GM12878 (cell line): Measurements from ENCODE around the gene PRRC1. TPM values are rescaled to one million over a fixed set of nuclear protein-coding genes. Genes with fewer than 3 reads are reported as not detected.
A peak's percentile ranks its signal among the peaks of the same experiment; 100 is the strongest.

Experiments used
- ETV6 ChIP-seq, 2 experiments: fragments of 450-650 bp in 1 of 2; IDR thresholded peaks in 1 of 2; conservative IDR thresholded peaks in 1 of 2; 2 replicates each; pipeline ENCODE4 v1.6.1; 2014; ENCODE audit warnings: antibody characterized with exemption in 1 of 2, borderline replicate concordance in 1 of 2, low read depth in 1 of 2, mild to moderate bottlenecking in 1 of 2, moderate library complexity in 1 of 2
- FOXK2 ChIP-seq: fragments of 450-650 bp; IDR thresholded peaks from 2 replicates; pipeline ENCODE4 v1.6.1; 2017; ENCODE audit warnings: mild to moderate bottlenecking, moderate library complexity
- GATAD2B ChIP-seq: fragments of 450-650 bp; conservative IDR thresholded peaks from 2 replicates; pipeline ENCODE4 v1.6.1; 2017; ENCODE audit warnings: low read depth, mild to moderate bottlenecking, moderate library complexity
- LARP7 ChIP-seq: fragments of 450-650 bp; IDR thresholded peaks from 2 replicates; pipeline ENCODE4 v1.6.1; 2017; ENCODE audit warnings: mild to moderate bottlenecking
- MYB ChIP-seq: fragments of 150-350 bp; IDR thresholded peaks from 2 replicates; pipeline ENCODE4 v1.6.1; 2014; ENCODE audit warnings: mild to moderate bottlenecking, low read depth, low read length, borderline replicate concordance
- NFXL1 ChIP-seq: fragments of 450-650 bp; IDR thresholded peaks from 2 replicates; pipeline ENCODE4 v1.6.1; 2017; ENCODE audit warnings: antibody characterized with exemption, mild to moderate bottlenecking, borderline replicate concordance
- RCOR1 ChIP-seq: conservative IDR thresholded peaks from 2 replicates; pipeline ENCODE4 v1.6.1; 2012; ENCODE audit warnings: low read depth, low read length, improper control_type of control experiment
- SKIL ChIP-seq: fragments of 450-650 bp; IDR thresholded peaks from 2 replicates; pipeline ENCODE4 v1.6.1; 2017; ENCODE audit warnings: mild to moderate bottlenecking, low read depth, inconsistent platforms; ENCODE audit not compliant: poor library complexity, severe bottlenecking
- SMAD1 ChIP-seq: fragments of 450-650 bp; IDR thresholded peaks from 2 replicates; pipeline ENCODE4 v1.6.1; 2018; ENCODE audit warnings: mild to moderate bottlenecking, low read depth; ENCODE audit not compliant: partially characterized antibody
- STAT3 ChIP-seq: IDR thresholded peaks from 2 replicates; pipeline ENCODE4 v1.6.1; 2011; ENCODE audit warnings: low read depth, low read length, improper control_type of control experiment
- ZNF687 ChIP-seq: fragments of 450-650 bp; IDR thresholded peaks from 2 replicates; pipeline ENCODE4 v1.6.1; 2017; ENCODE audit warnings: mild to moderate bottlenecking, moderate library complexity
- polyA plus RNA-seq, 11 experiments: library from polyadenylated mRNA; depleted of rRNA in 4 of 11; unstranded in 6 of 11; stranded (reverse) in 5 of 11; fragments of >200 nt; fragmentation: Nextera tagmentation in 4 of 11; fragmentation: Illumina TruSeq in 1 of 11; extraction: Ambion mirVana in 4 of 11; extraction: Trizol in 1 of 11; gene quantifications; 1 replicate in 1 of 11; 2 replicates in 10 of 11; pipeline versions ENCODE4 v1.2.1 to v1.2.3, GENCODE V29; 2011 to 2016; ENCODE audit warnings: inconsistent platforms in 2 of 11, missing spikeins in 2 of 11, low read depth in 1 of 11
- total RNA-seq, 4 experiments: library from RNA; depleted of rRNA in 3 of 4; stranded (reverse); fragments of >200 nt in 3 of 4; fragmentation: Illumina TruSeq in 1 of 4; extraction: Trizol in 1 of 4; gene quantifications; 2 replicates each; pipeline versions ENCODE4 v1.2.1 to v1.2.3, GENCODE V29; 2013 to 2021
- TF ChIP-seq, protein P1 (sequence below): fragments of 450-650 bp; IDR thresholded peaks from 2 replicates; pipeline ENCODE4 v1.6.1; 2016; ENCODE audit warnings: mild to moderate bottlenecking, moderate library complexity, borderline replicate concordance
- TF ChIP-seq, protein P2 (sequence below): fragments of 450-650 bp; IDR thresholded peaks from 2 replicates; pipeline ENCODE4 v1.6.1; 2017; ENCODE audit warnings: mild to moderate bottlenecking, moderate library complexity

The PRRC1 gene
- total and polyA plus RNA-seq, 10 of the 15 experiments (the other 5 are each of a cell fraction or from before 2014, with no cell fraction given), result 19.0 to 54.5 (median 31.0) TPM

- TF ChIP-seq, protein P1, sequence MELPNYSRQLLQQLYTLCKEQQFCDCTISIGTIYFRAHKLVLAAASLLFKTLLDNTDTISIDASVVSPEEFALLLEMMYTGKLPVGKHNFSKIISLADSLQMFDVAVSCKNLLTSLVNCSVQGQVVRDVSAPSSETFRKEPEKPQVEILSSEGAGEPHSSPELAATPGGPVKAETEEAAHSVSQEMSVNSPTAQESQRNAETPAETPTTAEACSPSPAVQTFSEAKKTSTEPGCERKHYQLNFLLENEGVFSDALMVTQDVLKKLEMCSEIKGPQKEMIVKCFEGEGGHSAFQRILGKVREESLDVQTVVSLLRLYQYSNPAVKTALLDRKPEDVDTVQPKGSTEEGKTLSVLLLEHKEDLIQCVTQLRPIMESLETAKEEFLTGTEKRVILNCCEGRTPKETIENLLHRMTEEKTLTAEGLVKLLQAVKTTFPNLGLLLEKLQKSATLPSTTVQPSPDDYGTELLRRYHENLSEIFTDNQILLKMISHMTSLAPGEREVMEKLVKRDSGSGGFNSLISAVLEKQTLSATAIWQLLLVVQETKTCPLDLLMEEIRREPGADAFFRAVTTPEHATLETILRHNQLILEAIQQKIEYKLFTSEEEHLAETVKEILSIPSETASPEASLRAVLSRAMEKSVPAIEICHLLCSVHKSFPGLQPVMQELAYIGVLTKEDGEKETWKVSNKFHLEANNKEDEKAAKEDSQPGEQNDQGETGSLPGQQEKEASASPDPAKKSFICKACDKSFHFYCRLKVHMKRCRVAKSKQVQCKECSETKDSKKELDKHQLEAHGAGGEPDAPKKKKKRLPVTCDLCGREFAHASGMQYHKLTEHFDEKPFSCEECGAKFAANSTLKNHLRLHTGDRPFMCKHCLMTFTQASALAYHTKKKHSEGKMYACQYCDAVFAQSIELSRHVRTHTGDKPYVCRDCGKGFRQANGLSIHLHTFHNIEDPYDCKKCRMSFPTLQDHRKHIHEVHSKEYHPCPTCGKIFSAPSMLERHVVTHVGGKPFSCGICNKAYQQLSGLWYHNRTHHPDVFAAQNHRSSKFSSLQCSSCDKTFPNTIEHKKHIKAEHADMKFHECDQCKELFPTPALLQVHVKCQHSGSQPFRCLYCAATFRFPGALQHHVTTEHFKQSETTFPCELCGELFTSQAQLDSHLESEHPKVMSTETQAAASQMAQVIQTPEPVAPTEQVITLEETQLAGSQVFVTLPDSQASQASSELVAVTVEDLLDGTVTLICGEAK, result no peak
- TF ChIP-seq RCOR1, result peak; percentile 87; the same call in 1 of the 2 replicates
- TF ChIP-seq STAT3, result peak; percentile 80; the same call in 1 of the 2 replicates
- TF ChIP-seq FOXK2, result no peak
- TF ChIP-seq ZNF687, result 0 out of 2 replicates have a peak, but pooled peaks have one; percentile 18
- TF ChIP-seq LARP7, result peak; percentile 40; the same call in 1 of the 2 replicates
- TF ChIP-seq ETV6 (conservative IDR thresholded peaks at IDR 0.05 in 1 of 2, IDR thresholded peaks at IDR 0.05 in 1 of 2; ENCODE audit: borderline replicate concordance in 1 of 2, low read depth in 1 of 2), result no peak
- peak; percentile 71 for TF ChIP-seq SMAD1
- TF ChIP-seq NFXL1, result no peak
- TF ChIP-seq SKIL, result peak; percentile 74
- TF ChIP-seq, protein P2, sequence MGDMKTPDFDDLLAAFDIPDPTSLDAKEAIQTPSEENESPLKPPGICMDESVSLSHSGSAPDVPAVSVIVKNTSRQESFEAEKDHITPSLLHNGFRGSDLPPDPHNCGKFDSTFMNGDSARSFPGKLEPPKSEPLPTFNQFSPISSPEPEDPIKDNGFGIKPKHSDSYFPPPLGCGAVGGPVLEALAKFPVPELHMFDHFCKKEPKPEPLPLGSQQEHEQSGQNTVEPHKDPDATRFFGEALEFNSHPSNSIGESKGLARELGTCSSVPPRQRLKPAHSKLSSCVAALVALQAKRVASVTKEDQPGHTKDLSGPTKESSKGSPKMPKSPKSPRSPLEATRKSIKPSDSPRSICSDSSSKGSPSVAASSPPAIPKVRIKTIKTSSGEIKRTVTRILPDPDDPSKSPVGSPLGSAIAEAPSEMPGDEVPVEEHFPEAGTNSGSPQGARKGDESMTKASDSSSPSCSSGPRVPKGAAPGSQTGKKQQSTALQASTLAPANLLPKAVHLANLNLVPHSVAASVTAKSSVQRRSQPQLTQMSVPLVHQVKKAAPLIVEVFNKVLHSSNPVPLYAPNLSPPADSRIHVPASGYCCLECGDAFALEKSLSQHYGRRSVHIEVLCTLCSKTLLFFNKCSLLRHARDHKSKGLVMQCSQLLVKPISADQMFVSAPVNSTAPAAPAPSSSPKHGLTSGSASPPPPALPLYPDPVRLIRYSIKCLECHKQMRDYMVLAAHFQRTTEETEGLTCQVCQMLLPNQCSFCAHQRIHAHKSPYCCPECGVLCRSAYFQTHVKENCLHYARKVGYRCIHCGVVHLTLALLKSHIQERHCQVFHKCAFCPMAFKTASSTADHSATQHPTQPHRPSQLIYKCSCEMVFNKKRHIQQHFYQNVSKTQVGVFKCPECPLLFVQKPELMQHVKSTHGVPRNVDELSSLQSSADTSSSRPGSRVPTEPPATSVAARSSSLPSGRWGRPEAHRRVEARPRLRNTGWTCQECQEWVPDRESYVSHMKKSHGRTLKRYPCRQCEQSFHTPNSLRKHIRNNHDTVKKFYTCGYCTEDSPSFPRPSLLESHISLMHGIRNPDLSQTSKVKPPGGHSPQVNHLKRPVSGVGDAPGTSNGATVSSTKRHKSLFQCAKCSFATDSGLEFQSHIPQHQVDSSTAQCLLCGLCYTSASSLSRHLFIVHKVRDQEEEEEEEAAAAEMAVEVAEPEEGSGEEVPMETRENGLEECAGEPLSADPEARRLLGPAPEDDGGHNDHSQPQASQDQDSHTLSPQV, result peak; percentile 11; the same call in 1 of the 2 replicates
- peak; percentile 72; the same call in 1 of the 2 replicates for TF ChIP-seq GATAD2B
- TF ChIP-seq MYB, result no peak
Measured at GRCh38 chr5:127586066-127586770, 68.8 kb downstream of the PRRC1 start (continued).
